HG02678 (cell line): Measurements from ENCODE around the gene HMX1.

ENCODE experiments used
- ATAC-seq: cut with Tn5 transposase; IDR thresholded peaks from one replicate; pipeline ENCODE4 v1.9.1; 2021; ENCODE audit warnings: mild to moderate bottlenecking, moderate library complexity; ENCODE audit not compliant: unreplicated experiment

Gene HMX1

GRCh38 chr4:8893227-8893623, 21.6 kb upstream of the HMX1 start:
- ATAC-seq, result no peak

GRCh38 chr4:8892556-8893226, 21.1 kb upstream of the HMX1 start:
- no peak for ATAC-seq

GRCh38 chr4:8891646-8892555, 20.3 kb upstream of the HMX1 start:
- no peak for ATAC-seq

GRCh38 chr4:8891255-8891645, 19.6 kb upstream of the HMX1 start:
- no peak for ATAC-seq

GRCh38 chr4:8888856-8889255, 17.2 kb upstream of the HMX1 start:
- ATAC-seq, result no peak

- ATAC-seq, result no peak
Measured at GRCh38 chr4:8886612-8887406, 15.2 kb upstream of the HMX1 start.

GRCh38 chr4:8882239-8882638, 10.6 kb upstream of the HMX1 start:
- ATAC-seq, result no peak

GRCh38 chr4:8880851-8881250, 9.2 kb upstream of the HMX1 start:
- ATAC-seq, result no peak

- ATAC-seq, result no peak
Measured at GRCh38 chr4:8879574-8879973, 7.9 kb upstream of the HMX1 start.

GRCh38 chr4:8878421-8878820, 6.8 kb upstream of the HMX1 start:
- no peak for ATAC-seq

GRCh38 chr4:8877780-8878040, 6.1 kb upstream of the HMX1 start:
- ATAC-seq, result no peak

GRCh38 chr4:8876982-8877779, 5.5 kb upstream of the HMX1 start:
- ATAC-seq, result no peak

- ATAC-seq, result no peak
Measured at GRCh38 chr4:8874896-8875680, 3.4 kb upstream of the HMX1 start.

GRCh38 chr4:8874003-8874895, 2.6 kb upstream of the HMX1 start:
- ATAC-seq, result no peak

- no peak for ATAC-seq
Measured at GRCh38 chr4:8872402-8873291, 1.0 kb upstream of the HMX1 start.

- ATAC-seq, result no peak
Measured at GRCh38 chr4:8870647-8871416, 807 bp downstream of the HMX1 start.

GRCh38 chr4:8869898-8870646, 1.6 kb downstream of the HMX1 start:
- ATAC-seq, result no peak
